HEK293 (cell line): ENCODE data around the gene SFMBT2.

ENCODE experiments used
- TCF7L2 ChIP-seq: IDR thresholded peaks from 2 replicates; pipeline ENCODE4 v1.6.1; 2011; ENCODE audit warnings: low read depth, mild to moderate bottlenecking, inconsistent platforms, low read length, moderate library complexity, borderline replicate concordance
- YY1 ChIP-seq: fragments of 450-650 bp; formaldehyde crosslinking; IDR thresholded peaks from 2 replicates; pipeline ENCODE4 v1.5.1; 2018; ENCODE audit warnings: missing biosample characterization, missing genetic modification characterization
- ZBTB1 ChIP-seq: fragments of 450-650 bp; formaldehyde crosslinking; IDR thresholded peaks from 2 replicates; pipeline ENCODE4 v1.5.1; 2016; ENCODE audit warnings: missing biosample characterization, missing genetic modification characterization
- ZBTB21 ChIP-seq: fragments of 450-650 bp; formaldehyde crosslinking; IDR thresholded peaks from 2 replicates; pipeline ENCODE4 v1.5.1; 2017; ENCODE audit warnings: missing biosample characterization, missing genetic modification characterization
- ZFP41 ChIP-seq: fragments of 450-650 bp; formaldehyde crosslinking; IDR thresholded peaks from 2 replicates; pipeline ENCODE4 v1.5.1; 2016; ENCODE audit warnings: missing biosample characterization, missing genetic modification characterization, borderline replicate concordance
- ZNF121 ChIP-seq: fragments of 450-650 bp; formaldehyde crosslinking; IDR thresholded peaks from 2 replicates; pipeline ENCODE4 v1.5.1; 2016; ENCODE audit warnings: missing biosample characterization, missing genetic modification characterization
- ZNF24 ChIP-seq: fragments of 450-650 bp; formaldehyde crosslinking; IDR thresholded peaks from 2 replicates; pipeline ENCODE4 v1.5.1; 2016; ENCODE audit warnings: missing biosample characterization, missing genetic modification characterization
- ZNF274 ChIP-seq, 2 experiments: fragments of 200-500 bp in 1 of 2; fragments of 450-650 bp in 1 of 2; sonication (Bioruptor generic) in 1 of 2; formaldehyde crosslinking in 1 of 2; IDR thresholded peaks; 2 replicates each; pipeline versions ENCODE4 v1.5.1 to v1.6.1; 2014 to 2016; ENCODE audit warnings: borderline replicate concordance in 1 of 2, inconsistent platforms in 1 of 2, low read length in 1 of 2, missing biosample characterization in 1 of 2, missing genetic modification characterization in 1 of 2
- ZNF629 ChIP-seq: fragments of 450-650 bp; formaldehyde crosslinking; IDR thresholded peaks from 2 replicates; pipeline ENCODE4 v1.5.1; 2017; ENCODE audit warnings: missing biosample characterization, missing genetic modification characterization
- TF ChIP-seq, protein P1 (sequence below): fragments of 450-650 bp; IDR thresholded peaks from 2 replicates; pipeline ENCODE4 v1.5.1; 2018; ENCODE audit warnings: missing biosample characterization, missing genetic modification characterization
- TF ChIP-seq, protein P2 (sequence below): fragments of 450-650 bp; formaldehyde crosslinking; IDR thresholded peaks from 2 replicates; pipeline ENCODE4 v1.5.1; 2016; ENCODE audit warnings: missing biosample characterization, missing genetic modification characterization
- TF ChIP-seq, protein P3 (sequence below): fragments of 450-650 bp; formaldehyde crosslinking; IDR thresholded peaks from 2 replicates; pipeline ENCODE4 v1.5.1; 2016; ENCODE audit warnings: missing biosample characterization, missing genetic modification characterization
- TF ChIP-seq, protein P4 (sequence below): fragments of 450-650 bp; formaldehyde crosslinking; IDR thresholded peaks from 2 replicates; pipeline ENCODE4 v1.5.1; 2016; ENCODE audit warnings: missing biosample characterization, missing genetic modification characterization

DNA sequence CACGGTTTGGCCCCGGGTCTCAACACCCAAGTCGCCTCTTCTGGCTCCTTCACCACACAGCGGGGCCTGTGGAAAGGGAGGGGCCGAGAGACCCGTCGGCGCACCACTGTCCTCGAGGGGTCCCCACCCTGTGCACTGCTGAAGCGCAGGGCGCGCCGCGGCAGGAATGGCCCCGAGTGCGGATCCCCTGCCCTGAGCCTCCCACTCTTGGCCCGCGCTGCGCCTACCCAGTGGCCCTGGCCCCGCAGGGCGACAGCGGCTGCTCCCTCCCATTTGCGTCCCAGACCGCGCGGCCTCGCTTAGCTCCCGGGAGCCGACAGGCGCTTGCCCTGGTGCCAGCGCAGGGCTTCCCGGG lies 2.1 kb upstream of the SFMBT2 start:
- TF ChIP-seq ZNF24 (tag by site-specific recombination) (no peak), ZNF121 (no peak), ZBTB1 (tag by site-specific recombination) (no peak), YY1 (tag by site-specific recombination) (no peak), ZNF629 (tag by site-specific recombination) (no peak), ZFP41 (no peak), ZNF274 (IDR thresholded peaks at IDR 0.05; ENCODE audit: low read length) (no peak), ZNF274 (tag by site-specific recombination; IDR thresholded peaks at IDR 0.05; ENCODE audit: borderline replicate concordance) (no peak), ZBTB21 (tag by site-specific recombination) (no peak), TCF7L2 (no peak)
- TF ChIP-seq, protein P1, sequence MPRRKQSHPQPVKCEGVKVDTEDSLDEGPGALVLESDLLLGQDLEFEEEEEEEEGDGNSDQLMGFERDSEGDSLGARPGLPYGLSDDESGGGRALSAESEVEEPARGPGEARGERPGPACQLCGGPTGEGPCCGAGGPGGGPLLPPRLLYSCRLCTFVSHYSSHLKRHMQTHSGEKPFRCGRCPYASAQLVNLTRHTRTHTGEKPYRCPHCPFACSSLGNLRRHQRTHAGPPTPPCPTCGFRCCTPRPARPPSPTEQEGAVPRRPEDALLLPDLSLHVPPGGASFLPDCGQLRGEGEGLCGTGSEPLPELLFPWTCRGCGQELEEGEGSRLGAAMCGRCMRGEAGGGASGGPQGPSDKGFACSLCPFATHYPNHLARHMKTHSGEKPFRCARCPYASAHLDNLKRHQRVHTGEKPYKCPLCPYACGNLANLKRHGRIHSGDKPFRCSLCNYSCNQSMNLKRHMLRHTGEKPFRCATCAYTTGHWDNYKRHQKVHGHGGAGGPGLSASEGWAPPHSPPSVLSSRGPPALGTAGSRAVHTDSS, result no peak
- TF ChIP-seq, protein P2, sequence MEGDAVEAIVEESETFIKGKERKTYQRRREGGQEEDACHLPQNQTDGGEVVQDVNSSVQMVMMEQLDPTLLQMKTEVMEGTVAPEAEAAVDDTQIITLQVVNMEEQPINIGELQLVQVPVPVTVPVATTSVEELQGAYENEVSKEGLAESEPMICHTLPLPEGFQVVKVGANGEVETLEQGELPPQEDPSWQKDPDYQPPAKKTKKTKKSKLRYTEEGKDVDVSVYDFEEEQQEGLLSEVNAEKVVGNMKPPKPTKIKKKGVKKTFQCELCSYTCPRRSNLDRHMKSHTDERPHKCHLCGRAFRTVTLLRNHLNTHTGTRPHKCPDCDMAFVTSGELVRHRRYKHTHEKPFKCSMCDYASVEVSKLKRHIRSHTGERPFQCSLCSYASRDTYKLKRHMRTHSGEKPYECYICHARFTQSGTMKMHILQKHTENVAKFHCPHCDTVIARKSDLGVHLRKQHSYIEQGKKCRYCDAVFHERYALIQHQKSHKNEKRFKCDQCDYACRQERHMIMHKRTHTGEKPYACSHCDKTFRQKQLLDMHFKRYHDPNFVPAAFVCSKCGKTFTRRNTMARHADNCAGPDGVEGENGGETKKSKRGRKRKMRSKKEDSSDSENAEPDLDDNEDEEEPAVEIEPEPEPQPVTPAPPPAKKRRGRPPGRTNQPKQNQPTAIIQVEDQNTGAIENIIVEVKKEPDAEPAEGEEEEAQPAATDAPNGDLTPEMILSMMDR (tag by site-specific recombination), result no peak
- TF ChIP-seq, protein P3, sequence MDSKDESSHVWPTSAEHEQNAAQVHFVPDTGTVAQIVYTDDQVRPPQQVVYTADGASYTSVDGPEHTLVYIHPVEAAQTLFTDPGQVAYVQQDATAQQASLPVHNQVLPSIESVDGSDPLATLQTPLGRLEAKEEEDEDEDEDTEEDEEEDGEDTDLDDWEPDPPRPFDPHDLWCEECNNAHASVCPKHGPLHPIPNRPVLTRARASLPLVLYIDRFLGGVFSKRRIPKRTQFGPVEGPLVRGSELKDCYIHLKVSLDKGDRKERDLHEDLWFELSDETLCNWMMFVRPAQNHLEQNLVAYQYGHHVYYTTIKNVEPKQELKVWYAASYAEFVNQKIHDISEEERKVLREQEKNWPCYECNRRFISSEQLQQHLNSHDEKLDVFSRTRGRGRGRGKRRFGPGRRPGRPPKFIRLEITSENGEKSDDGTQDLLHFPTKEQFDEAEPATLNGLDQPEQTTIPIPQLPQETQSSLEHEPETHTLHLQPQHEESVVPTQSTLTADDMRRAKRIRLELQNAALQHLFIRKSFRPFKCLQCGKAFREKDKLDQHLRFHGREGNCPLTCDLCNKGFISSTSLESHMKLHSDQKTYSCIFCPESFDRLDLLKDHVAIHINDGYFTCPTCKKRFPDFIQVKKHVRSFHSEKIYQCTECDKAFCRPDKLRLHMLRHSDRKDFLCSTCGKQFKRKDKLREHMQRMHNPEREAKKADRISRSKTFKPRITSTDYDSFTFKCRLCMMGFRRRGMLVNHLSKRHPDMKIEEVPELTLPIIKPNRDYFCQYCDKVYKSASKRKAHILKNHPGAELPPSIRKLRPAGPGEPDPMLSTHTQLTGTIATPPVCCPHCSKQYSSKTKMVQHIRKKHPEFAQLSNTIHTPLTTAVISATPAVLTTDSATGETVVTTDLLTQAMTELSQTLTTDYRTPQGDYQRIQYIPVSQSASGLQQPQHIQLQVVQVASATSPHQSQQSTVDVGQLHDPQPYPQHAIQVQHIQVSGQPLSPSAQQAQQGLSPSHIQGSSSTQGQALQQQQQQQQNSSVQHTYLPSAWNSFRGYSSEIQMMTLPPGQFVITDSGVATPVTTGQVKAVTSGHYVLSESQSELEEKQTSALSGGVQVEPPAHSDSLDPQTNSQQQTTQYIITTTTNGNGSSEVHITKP (tag by site-specific recombination), result no peak
- TF ChIP-seq, protein P4, sequence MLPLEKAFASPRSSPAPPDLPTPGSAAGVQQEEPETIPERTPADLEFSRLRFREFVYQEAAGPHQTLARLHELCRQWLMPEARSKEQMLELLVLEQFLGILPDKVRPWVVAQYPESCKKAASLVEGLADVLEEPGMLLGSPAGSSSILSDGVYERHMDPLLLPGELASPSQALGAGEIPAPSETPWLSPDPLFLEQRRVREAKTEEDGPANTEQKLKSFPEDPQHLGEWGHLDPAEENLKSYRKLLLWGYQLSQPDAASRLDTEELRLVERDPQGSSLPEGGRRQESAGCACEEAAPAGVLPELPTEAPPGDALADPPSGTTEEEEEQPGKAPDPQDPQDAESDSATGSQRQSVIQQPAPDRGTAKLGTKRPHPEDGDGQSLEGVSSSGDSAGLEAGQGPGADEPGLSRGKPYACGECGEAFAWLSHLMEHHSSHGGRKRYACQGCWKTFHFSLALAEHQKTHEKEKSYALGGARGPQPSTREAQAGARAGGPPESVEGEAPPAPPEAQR (tag by site-specific recombination), result no peak
